ENCODE measurements around the gene GINS2. TPM values are rescaled to one million over a fixed set of nuclear protein-coding genes. Genes with fewer than 3 reads are reported as not detected.

GINS2 gene
- total and polyA plus RNA-seq, 2 donors (not counting 1 experiment from before 2014, with no cell fraction given), result 1.8 to 5.5 TPM

DNA sequence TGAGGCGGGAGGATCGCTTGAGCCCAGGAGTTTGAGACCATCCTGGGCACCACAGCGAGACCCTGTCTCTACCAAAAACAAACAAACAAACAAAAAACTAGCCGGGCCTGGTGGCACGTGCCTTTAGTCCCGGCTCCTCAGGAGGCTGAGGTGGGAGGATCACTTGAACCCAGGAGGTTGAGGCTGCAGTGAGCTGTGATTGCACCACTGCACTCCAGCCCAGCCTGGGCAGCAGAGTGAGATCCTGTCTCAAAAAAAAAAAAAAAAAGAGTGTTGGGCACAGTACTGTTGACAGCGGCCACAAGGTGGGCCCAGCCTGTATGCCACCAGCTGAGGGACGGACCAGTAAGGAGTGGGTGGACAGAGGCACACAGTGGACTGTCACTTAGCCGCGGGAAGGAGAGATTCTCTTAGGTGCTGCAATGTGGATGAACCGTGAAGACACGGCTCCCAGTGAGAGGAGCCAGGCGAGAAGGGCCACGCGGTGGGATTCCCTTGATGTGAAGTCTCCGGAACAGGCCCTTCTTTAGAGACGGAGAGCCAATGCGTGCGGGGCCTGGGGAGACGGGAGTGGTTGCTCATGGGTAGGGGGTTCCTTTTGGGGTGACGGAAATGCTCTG, 44.6 kb downstream of the GINS2 start:
- Histone ChIP-seq H3K27ac (ENCODE audit: insufficient read depth, low read length) (no peak overlapping the region), H3K4me2 (ENCODE audit: extremely low read depth, insufficient read depth, low read length) (no peak overlapping the region), H2AFZ (ENCODE audit: low read length) (no peak overlapping the region), H3K9me3 (ENCODE audit: control insufficient read depth, insufficient read depth, low read depth, low read length) (no peaks in the 10 kb centered on the region), H3K4me1 (ENCODE audit: control insufficient read depth, extremely low read depth, insufficient read depth, low read length) (no peaks in the 10 kb centered on the region), H4K20me1 (ENCODE audit: control insufficient read depth, extremely low read depth, insufficient read depth, low read length) (no peaks in the 10 kb centered on the region), H3K9ac (ENCODE audit: insufficient read depth, low read length) (no peak overlapping the region), H3K27me3 (ENCODE audit: control insufficient read depth, insufficient read depth, low read length) (no peaks in the 10 kb centered on the region), H3K79me2 (ENCODE audit: control insufficient read depth, insufficient read depth, low read length) (no peaks in the 10 kb centered on the region), H3K4me3 (replicated peaks in 1 of 4; ENCODE audit: control extremely low read depth in 1 of 4, insufficient read depth in 1 of 4, low read depth in 3 of 4, low read length in 4 of 4) (no peak overlapping the region), H3K36me3 (ENCODE audit: control insufficient read depth, insufficient read depth, low read length) (no peaks in the 10 kb centered on the region)
- no peak for DNase-seq (ENCODE audit: low read depth in 2 of 2)
- TF ChIP-seq EZH2 (IDR thresholded peaks at IDR 0.05; ENCODE audit: low read length, missing control alignments), result no peak

DNA sequence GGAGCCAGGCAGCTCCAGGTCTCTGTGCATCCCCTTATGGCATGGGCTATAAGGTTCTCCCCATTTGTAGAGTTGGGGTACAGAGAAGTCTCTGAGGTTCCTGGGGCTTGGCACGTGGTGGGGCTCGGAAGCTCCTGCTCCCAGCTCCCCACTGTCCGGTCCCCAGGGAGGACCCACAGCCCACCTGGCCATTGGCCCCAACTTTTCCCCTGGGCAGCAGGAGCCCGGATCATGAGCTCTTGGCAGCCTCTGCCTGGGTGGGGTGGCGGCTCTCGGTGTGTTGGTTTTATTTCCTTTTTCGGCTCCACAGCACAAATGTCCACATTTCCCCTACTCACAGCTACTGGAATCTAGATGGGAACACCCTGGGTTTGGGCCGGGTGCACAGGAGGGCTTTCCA, 45.1 kb downstream of the GINS2 start:
- Histone ChIP-seq H3K36me3 (ENCODE audit: control insufficient read depth, insufficient read depth, low read length) (no peaks in the 10 kb centered on the region), H3K27me3 (ENCODE audit: control insufficient read depth, insufficient read depth, low read length) (no peaks in the 10 kb centered on the region), H4K20me1 (ENCODE audit: control insufficient read depth, extremely low read depth, insufficient read depth, low read length) (no peaks in the 10 kb centered on the region), H3K27ac (ENCODE audit: insufficient read depth, low read length) (no peak overlapping the region), H3K4me3 (replicated peaks in 1 of 4; ENCODE audit: control extremely low read depth in 1 of 4, insufficient read depth in 1 of 4, low read depth in 3 of 4, low read length in 4 of 4) (no peak overlapping the region), H2AFZ (ENCODE audit: low read length) (no peak overlapping the region), H3K4me1 (ENCODE audit: control insufficient read depth, extremely low read depth, insufficient read depth, low read length) (no peaks in the 10 kb centered on the region), H3K4me2 (ENCODE audit: extremely low read depth, insufficient read depth, low read length) (no peak overlapping the region), H3K9me3 (ENCODE audit: control insufficient read depth, insufficient read depth, low read depth, low read length) (no peaks in the 10 kb centered on the region), H3K79me2 (ENCODE audit: control insufficient read depth, insufficient read depth, low read length) (no peaks in the 10 kb centered on the region), H3K9ac (ENCODE audit: insufficient read depth, low read length) (no peak overlapping the region)
- no peak for TF ChIP-seq EZH2 (IDR thresholded peaks at IDR 0.05; ENCODE audit: low read length, missing control alignments)
- TF ChIP-seq, protein P1, sequence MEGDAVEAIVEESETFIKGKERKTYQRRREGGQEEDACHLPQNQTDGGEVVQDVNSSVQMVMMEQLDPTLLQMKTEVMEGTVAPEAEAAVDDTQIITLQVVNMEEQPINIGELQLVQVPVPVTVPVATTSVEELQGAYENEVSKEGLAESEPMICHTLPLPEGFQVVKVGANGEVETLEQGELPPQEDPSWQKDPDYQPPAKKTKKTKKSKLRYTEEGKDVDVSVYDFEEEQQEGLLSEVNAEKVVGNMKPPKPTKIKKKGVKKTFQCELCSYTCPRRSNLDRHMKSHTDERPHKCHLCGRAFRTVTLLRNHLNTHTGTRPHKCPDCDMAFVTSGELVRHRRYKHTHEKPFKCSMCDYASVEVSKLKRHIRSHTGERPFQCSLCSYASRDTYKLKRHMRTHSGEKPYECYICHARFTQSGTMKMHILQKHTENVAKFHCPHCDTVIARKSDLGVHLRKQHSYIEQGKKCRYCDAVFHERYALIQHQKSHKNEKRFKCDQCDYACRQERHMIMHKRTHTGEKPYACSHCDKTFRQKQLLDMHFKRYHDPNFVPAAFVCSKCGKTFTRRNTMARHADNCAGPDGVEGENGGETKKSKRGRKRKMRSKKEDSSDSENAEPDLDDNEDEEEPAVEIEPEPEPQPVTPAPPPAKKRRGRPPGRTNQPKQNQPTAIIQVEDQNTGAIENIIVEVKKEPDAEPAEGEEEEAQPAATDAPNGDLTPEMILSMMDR (conservative IDR thresholded peaks at IDR 0.05 in 1 of 2, IDR thresholded peaks at IDR 0.05 in 1 of 2; ENCODE audit: low read depth in 1 of 2, low read length in 2 of 2), result no peak
- no peak for DNase-seq (ENCODE audit: low read depth in 2 of 2)

DNA sequence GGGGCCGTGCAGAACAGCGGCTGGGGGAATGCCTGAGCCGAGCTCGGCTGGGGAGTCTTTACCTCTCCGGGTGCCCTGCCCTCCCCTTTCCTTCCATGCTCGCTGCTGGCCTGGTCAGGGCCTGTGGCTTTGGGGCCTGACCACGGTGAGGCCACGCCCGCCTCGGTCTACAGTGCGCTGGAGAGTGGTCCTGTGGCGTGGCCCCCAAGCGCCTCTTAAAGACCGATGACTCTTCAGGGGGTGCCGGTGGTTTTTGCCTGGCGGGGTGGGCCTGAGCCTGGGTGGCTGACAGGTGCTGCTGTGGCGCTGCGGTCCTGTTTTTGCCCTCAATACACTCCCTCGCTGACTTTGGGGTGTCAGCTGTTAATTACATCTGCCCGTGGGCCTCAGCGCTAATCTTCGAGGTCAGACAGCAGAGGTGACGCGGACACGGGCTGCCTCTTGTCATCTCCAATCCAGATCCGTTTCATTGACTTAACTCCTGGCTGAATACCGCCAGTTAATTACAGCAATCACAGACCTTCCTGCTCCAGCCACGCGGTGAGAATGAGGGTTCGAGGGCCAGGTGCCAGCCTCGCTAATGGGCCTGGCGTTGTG, 45.9 kb downstream of the GINS2 start:
- no peak overlapping the region for H3K27ac ChIP-seq (ENCODE audit: insufficient read depth, low read length)
- H3K36me3 ChIP-seq (ENCODE audit: control insufficient read depth, insufficient read depth, low read length), result no peaks in the 10 kb centered on the region
- no peak overlapping the region for H3K4me2 ChIP-seq (ENCODE audit: extremely low read depth, insufficient read depth, low read length)
- no peaks in the 10 kb centered on the region for H3K27me3 ChIP-seq (ENCODE audit: control insufficient read depth, insufficient read depth, low read length)
- TF ChIP-seq, protein P1 (conservative IDR thresholded peaks at IDR 0.05 in 1 of 2, IDR thresholded peaks at IDR 0.05 in 1 of 2; ENCODE audit: low read depth in 1 of 2, low read length in 2 of 2), result no peak
- TF ChIP-seq EZH2 (IDR thresholded peaks at IDR 0.05; ENCODE audit: low read length, missing control alignments), result no peak
- no peak for DNase-seq (ENCODE audit: low read depth in 2 of 2)
- no peak overlapping the region for H3K9ac ChIP-seq (ENCODE audit: insufficient read depth, low read length)
- no peaks in the 10 kb centered on the region for H3K4me1 ChIP-seq (ENCODE audit: control insufficient read depth, extremely low read depth, insufficient read depth, low read length)
- no peaks in the 10 kb centered on the region for H4K20me1 ChIP-seq (ENCODE audit: control insufficient read depth, extremely low read depth, insufficient read depth, low read length)
- no peaks in the 10 kb centered on the region for H3K79me2 ChIP-seq (ENCODE audit: control insufficient read depth, insufficient read depth, low read length)
- no peak overlapping the region for H3K4me3 ChIP-seq (replicated peaks in 1 of 4; ENCODE audit: control extremely low read depth in 1 of 4, insufficient read depth in 1 of 4, low read depth in 3 of 4, low read length in 4 of 4)
- no peak overlapping the region for H2AFZ ChIP-seq (ENCODE audit: low read length)
- H3K9me3 ChIP-seq (ENCODE audit: control insufficient read depth, insufficient read depth, low read depth, low read length), result no peaks in the 10 kb centered on the region

Data from fibroblast of lung (primary cell).